ENCODE results near the gene GJC2.
"Not testable (repeated sequence)": the region's sequence is repeated elsewhere in the genome, so short reads cannot be mapped to it uniquely, and the experiment has no call there.

Gene GJC2

GRCh38 chr1:228149406-228150119 lies at the start of gene GJC2:
Gene GJC2 (plus strand): TSS chr1:228149930. CDS start chr1:228157759, 7,829 bp downstream.
- DNase-seq (ENCODE audit: low spot score) = peak; percentile 64

GRCh38 chr1:228100822-228101613 lies 48.7 kb upstream of the GJC2 start:
- no peak for DNase-seq (ENCODE audit: low spot score)

- DNase-seq (ENCODE audit: low spot score) = no peak
Observed at GRCh38 chr1:228101614-228101993, 48.1 kb upstream of the GJC2 start.

GRCh38 chr1:228101994-228102790 lies 47.5 kb upstream of the GJC2 start:
- DNase-seq (ENCODE audit: low spot score) = peak; percentile 53

GRCh38 chr1:228102791-228103620 lies 46.7 kb upstream of the GJC2 start, which contains the start of gene C1orf35:
Gene C1orf35 (minus strand): TSS chr1:228103325. CDS start chr1:228103227, 98 bp downstream.
- DNase-seq (ENCODE audit: low spot score) = peak; percentile 99

GRCh38 chr1:228104526-228105269 lies 45.0 kb upstream of the GJC2 start:
- DNase-seq (ENCODE audit: low spot score) = no peak

GRCh38 chr1:228105270-228105995 lies 44.3 kb upstream of the GJC2 start:
- no peak for DNase-seq (ENCODE audit: low spot score)

- DNase-seq (ENCODE audit: low spot score) = no peak
Observed at GRCh38 chr1:228105996-228106799, 43.5 kb upstream of the GJC2 start.

- no peak for DNase-seq (ENCODE audit: low spot score)
Observed at GRCh38 chr1:228106800-228107054, 43.0 kb upstream of the GJC2 start.

GRCh38 chr1:228107636-228108035 lies 42.1 kb upstream of the GJC2 start:
- DNase-seq (ENCODE audit: low spot score) = no peak

- DNase-seq (ENCODE audit: low spot score) = no peak
Observed at GRCh38 chr1:228108055-228108690, 41.6 kb upstream of the GJC2 start.

- DNase-seq (ENCODE audit: low spot score) = no peak
Observed at GRCh38 chr1:228108742-228109072, 41.0 kb upstream of the GJC2 start.

- DNase-seq (ENCODE audit: low spot score) = peak; percentile 97
Observed at GRCh38 chr1:228109073-228109961, 40.4 kb upstream of the GJC2 start, which contains the start of gene MRPL55. Gene MRPL55 (minus strand): TSS chr1:228109299. CDS start chr1:228108260, 1,039 bp downstream.

GRCh38 chr1:228109962-228110488 lies 39.7 kb upstream of the GJC2 start:
- no peak for DNase-seq (ENCODE audit: low spot score)

GRCh38 chr1:228110556-228110955 lies 39.2 kb upstream of the GJC2 start:
- DNase-seq (ENCODE audit: low spot score) = no peak

GRCh38 chr1:228111315-228111714 lies 38.4 kb upstream of the GJC2 start:
- DNase-seq (ENCODE audit: low spot score) = not testable (repeated sequence)

- no peak for DNase-seq (ENCODE audit: low spot score)
Observed at GRCh38 chr1:228112167-228112566, 37.6 kb upstream of the GJC2 start.

GRCh38 chr1:228112617-228113016 lies 37.1 kb upstream of the GJC2 start:
- DNase-seq (ENCODE audit: low spot score) = no peak

All from AG20443 (cell line).